ENCODE measurements around the gene CXADR. TPM values are rescaled to one million over a fixed set of nuclear protein-coding genes. Genes with fewer than 3 reads are reported as not detected.
A peak's percentile ranks its signal among the peaks of the same experiment; 100 is the strongest.

The CXADR gene
- total RNA-seq, 1 donor from 2014 or later = 25.5 TPM

GRCh38 chr21:17576080-17576835 lies 63.4 kb downstream of the CXADR start:
- DNase-seq (ENCODE audit: missing footprints) = no peak
- ATAC-seq = no peak
- intact Hi-C loops (cut with DNase I) = no loop called here

GRCh38 chr21:17577701-17578100 lies 64.9 kb downstream of the CXADR start:
- ATAC-seq (no peak), DNase-seq (ENCODE audit: missing footprints) (no peak)
- intact Hi-C loops (cut with DNase I) = no loop called here

GRCh38 chr21:17578162-17578561 lies 65.3 kb downstream of the CXADR start:
- ATAC-seq = no peak
- intact Hi-C loops (cut with DNase I) = no loop called here
- no peak for DNase-seq (ENCODE audit: missing footprints)

- intact Hi-C loops (cut with DNase I) = no loop called here
- DNase-seq (ENCODE audit: missing footprints) (no peak), ATAC-seq (no peak)
Observed at GRCh38 chr21:17578876-17579275, 66.0 kb downstream of the CXADR start.

GRCh38 chr21:17580319-17580718 lies 67.5 kb downstream of the CXADR start:
- ATAC-seq (no peak), DNase-seq (ENCODE audit: missing footprints) (no peak)
- intact Hi-C loops (cut with DNase I) = loop anchor here (10.0 kb wide), 1 partner anchor 66 kb away; the partner anchor contains the start of gene CXADR

GRCh38 chr21:17583898-17584297 lies 71.1 kb downstream of the CXADR start:
- ATAC-seq (no peak), DNase-seq (ENCODE audit: missing footprints) (no peak)
- intact Hi-C loops (cut with DNase I) = loop anchor here (10.0 kb wide), 1 partner anchor 69 kb away; the partner anchor contains the start of gene CXADR

GRCh38 chr21:17585875-17586450 lies 73.1 kb downstream of the CXADR start:
- intact Hi-C loops (cut with DNase I) = loop anchor here (10.0 kb wide), 1 partner anchor 71 kb away; the partner anchor contains the start of gene CXADR
- ATAC-seq = no peak

GRCh38 chr21:17590430-17590829 lies 77.6 kb downstream of the CXADR start:
- intact Hi-C loops (cut with DNase I) = no loop called here
- DNase-seq (ENCODE audit: missing footprints) (no peak), ATAC-seq (no peak)

More at GRCh38 chr21:17585875-17586450, 73.1 kb downstream of the CXADR start:
- DNase-seq (ENCODE audit: missing footprints) = no peak

GRCh38 chr21:17597680-17598079 lies 84.8 kb downstream of the CXADR start:
- no peak for ATAC-seq
- intact Hi-C loops (cut with DNase I) = no loop called here
- no peak for DNase-seq (ENCODE audit: missing footprints)

- intact Hi-C loops (cut with DNase I) = no loop called here
- no peak for DNase-seq (ENCODE audit: missing footprints)
- ATAC-seq = no peak
Observed at GRCh38 chr21:17598437-17598836, 85.6 kb downstream of the CXADR start.

GRCh38 chr21:17602874-17603273 lies 90.0 kb downstream of the CXADR start:
- no peak for DNase-seq (ENCODE audit: missing footprints)
- intact Hi-C loops (cut with DNase I) = no loop called here
- ATAC-seq = no peak

GRCh38 chr21:17607684-17608083 lies 94.8 kb downstream of the CXADR start:
- intact Hi-C loops (cut with DNase I) = no loop called here
- DNase-seq (ENCODE audit: missing footprints) = no peak
- no peak for ATAC-seq

GRCh38 chr21:17609681-17610080 lies 96.8 kb downstream of the CXADR start:
- intact Hi-C loops (cut with DNase I) = no loop called here
- ATAC-seq = no peak
- no peak for DNase-seq (ENCODE audit: missing footprints)

GRCh38 chr21:17610911-17611310 lies 98.1 kb downstream of the CXADR start:
- ATAC-seq = no peak
- intact Hi-C loops (cut with DNase I) = no loop called here
- DNase-seq (ENCODE audit: missing footprints) = no peak

- intact Hi-C loops (cut with DNase I) = no loop called here
- DNase-seq (ENCODE audit: missing footprints) (peak; percentile 92), ATAC-seq (peak; percentile 69)
Observed at GRCh38 chr21:17611414-17612022, 98.7 kb downstream of the CXADR start.

GRCh38 chr21:17612023-17612564 lies 99.3 kb downstream of the CXADR start:
- peak; percentile 63 for DNase-seq (ENCODE audit: missing footprints)
- ATAC-seq = peak; percentile 14
- intact Hi-C loops (cut with DNase I) = no loop called here

- peak; percentile 97 for ATAC-seq
- intact Hi-C loops (cut with DNase I) = no loop called here
- peak; percentile 89 for DNase-seq (ENCODE audit: missing footprints)
Observed at GRCh38 chr21:17612565-17613241, 99.9 kb downstream of the CXADR start, which contains the start of gene BTG3. Gene BTG3 (minus strand): TSS chr21:17612901. CDS start chr21:17609144, 3,757 bp downstream.

GRCh38 chr21:17613242-17613676 lies 100.4 kb downstream of the CXADR start:
- peak; percentile 66 for DNase-seq (ENCODE audit: missing footprints)
- ATAC-seq = peak; percentile 15
- intact Hi-C loops (cut with DNase I) = no loop called here

GRCh38 chr21:17616831-17617230 lies 104.0 kb downstream of the CXADR start:
- intact Hi-C loops (cut with DNase I) = no loop called here
- no peak for DNase-seq (ENCODE audit: missing footprints)
- no peak for ATAC-seq

All from Right ventricle myocardium inferior (tissue), 1 donor.